Karpas-422 (cell line): ENCODE data around the gene RPL5. TPM values are rescaled to one million over a fixed set of nuclear protein-coding genes. Genes with fewer than 3 reads are reported as not detected.

Experiments
- DNase-seq: peaks from one replicate; pipeline ENCODE4 v3.0.0-alpha.2; 2015
- H2AFZ ChIP-seq: fragments of 200-600 bp; sonication (generic); 2 replicates; pipeline ENCODE4 v1.6.1; 2014; ENCODE audit warnings: antibody characterized with exemption, low read length, mixed read lengths
- H3K27ac ChIP-seq: fragments of 200-600 bp; sonication (generic); 2 replicates; pipeline ENCODE4 v1.5.1; 2014; ENCODE audit warnings: mild to moderate bottlenecking, low read length, moderate library complexity
- H3K27me3 ChIP-seq: fragments of 200-600 bp; sonication (generic); 2 replicates; pipeline ENCODE4 v1.6.1; 2014; ENCODE audit warnings: low read length, mixed read lengths
- H3K36me3 ChIP-seq: fragments of 200-600 bp; sonication (generic); 2 replicates; pipeline ENCODE4 v1.6.1; 2014; ENCODE audit warnings: low read length, mixed read lengths; ENCODE audit not compliant: insufficient read depth
- H3K4me1 ChIP-seq: fragments of 200-600 bp; sonication (generic); 2 replicates; pipeline ENCODE4 v1.6.1; 2014; ENCODE audit warnings: mild to moderate bottlenecking, low read length, mixed read lengths
- H3K4me2 ChIP-seq: fragments of 200-600 bp; sonication (generic); 2 replicates; pipeline ENCODE4 v1.6.1; 2014; ENCODE audit warnings: low read length, low read depth, mild to moderate bottlenecking; ENCODE audit not compliant: poor library complexity, severe bottlenecking
- H3K4me3 ChIP-seq: fragments of 200-600 bp; sonication (generic); 2 replicates; pipeline ENCODE4 v1.5.1; 2014; ENCODE audit warnings: mild to moderate bottlenecking, antibody characterized with exemption, low read length, mixed read lengths
- H3K79me2 ChIP-seq: fragments of 200-600 bp; sonication (generic); 2 replicates; pipeline ENCODE4 v1.6.1; 2014; ENCODE audit warnings: mild to moderate bottlenecking, low read length, mixed read lengths
- H3K9ac ChIP-seq: fragments of 200-600 bp; sonication (generic); 2 replicates; pipeline ENCODE4 v1.6.0; 2014; ENCODE audit warnings: low read length
- H3K9me2 ChIP-seq: fragments of 200-600 bp; sonication (generic), shearing (Covaris generic); replicated peaks from 2 replicates; pipeline ENCODE4 v1.6.0; 2014; ENCODE audit warnings: mild to moderate bottlenecking, low read length, moderate library complexity; ENCODE audit not compliant: insufficient read depth
- H3K9me3 ChIP-seq: fragments of 300-700, 200-600 bp; sonication (generic); 2 replicates; pipeline ENCODE4 v1.6.1; 2014; ENCODE audit warnings: low read length, mixed read lengths
- H4K20me1 ChIP-seq: fragments of 200-600 bp; sonication (generic); 2 replicates; pipeline ENCODE4 v1.6.1; 2014; ENCODE audit warnings: mild to moderate bottlenecking, antibody characterized with exemption, low read length, low read depth; ENCODE audit not compliant: insufficient read depth
- total RNA-seq: library from RNA; depleted of rRNA; stranded (reverse); fragments of >200 nt; shearing (Covaris generic); gene quantifications from 2 replicates; pipeline ENCODE4 v1.2.3, GENCODE V29; 2014; ENCODE audit warnings: low replicate concordance

The RPL5 gene
- total RNA-seq, 1 experiment from 2014 or later = 2,490 TPM

DNA sequence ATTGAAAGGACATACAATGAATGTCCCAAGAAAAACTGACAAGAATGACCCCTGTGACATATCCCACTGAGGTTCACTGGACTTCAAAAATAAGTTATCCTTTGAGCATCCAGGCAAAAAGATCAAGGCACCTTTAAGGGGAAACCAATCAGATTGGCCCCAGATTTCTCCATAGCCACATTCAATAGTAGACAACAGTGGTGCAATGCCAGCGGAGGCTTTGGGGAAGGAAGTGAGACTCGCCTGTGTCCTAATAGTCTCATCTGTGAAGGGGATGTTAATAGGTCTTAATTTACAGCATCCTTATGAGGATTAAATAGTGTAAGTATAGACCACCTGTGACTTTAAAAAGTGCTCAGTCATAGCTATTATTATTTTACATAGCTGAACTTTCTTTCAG, 21.5 kb downstream of the RPL5 start:
- no peak overlapping the region for H2AFZ ChIP-seq
- no peaks in the 10 kb centered on the region for H4K20me1 ChIP-seq
- no peaks in the 10 kb centered on the region for H3K36me3 ChIP-seq
- DNase-seq = no peak
- no peaks in the 10 kb centered on the region for H3K27me3 ChIP-seq
- H3K27ac ChIP-seq = no peak overlapping the region
- H3K9me2 ChIP-seq = no peaks in the 10 kb centered on the region
- no peak overlapping the region for H3K4me2 ChIP-seq
- peaks cover 5% of the 10 kb centered on the region; the same call in 1 of the 2 replicates for H3K4me1 ChIP-seq
- no peaks in the 10 kb centered on the region for H3K9me3 ChIP-seq
- no peak overlapping the region for H3K4me3 ChIP-seq
- no peak overlapping the region for H3K9ac ChIP-seq
- H3K79me2 ChIP-seq = no peaks in the 10 kb centered on the region

DNA sequence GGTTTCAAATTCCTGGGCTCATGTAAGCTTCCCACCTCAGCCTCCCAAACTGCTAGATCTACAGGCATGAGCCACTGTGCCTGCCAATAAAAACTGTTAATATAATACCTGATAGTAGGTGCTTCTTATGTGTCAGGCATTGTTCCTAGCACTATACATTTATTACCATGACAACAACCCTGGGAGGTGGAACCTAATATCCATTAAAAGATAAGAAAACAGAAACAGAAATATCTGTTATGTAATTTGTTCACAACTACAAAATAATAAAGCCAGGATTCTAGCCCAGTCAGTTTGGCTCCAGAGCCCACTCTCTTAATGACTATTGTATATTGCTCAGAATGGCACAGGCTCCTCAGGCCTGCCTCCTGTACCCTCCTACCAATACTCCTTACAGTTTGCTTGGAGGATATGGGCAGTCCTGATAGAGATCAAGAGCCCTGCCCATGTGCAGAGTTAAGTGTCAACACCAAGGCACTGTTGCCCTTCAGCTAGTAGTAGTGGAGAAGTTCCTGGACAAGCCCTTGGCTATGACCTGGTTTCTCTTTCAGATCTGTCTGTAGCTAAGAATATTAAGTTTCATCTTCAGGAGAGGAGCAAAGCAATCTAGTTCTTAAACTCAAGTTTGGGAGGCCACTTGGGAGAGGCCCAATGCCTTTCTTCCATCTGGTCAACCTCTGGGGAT, 22.4 kb downstream of the RPL5 start:
- DNase-seq = no peak
- Histone ChIP-seq H3K27ac (no peak overlapping the region), H3K4me3 (no peak overlapping the region), H3K36me3 (no peaks in the 10 kb centered on the region), H3K9me3 (no peaks in the 10 kb centered on the region), H3K9me2 (no peaks in the 10 kb centered on the region), H4K20me1 (no peaks in the 10 kb centered on the region), H2AFZ (no peak overlapping the region), H3K9ac (no peak overlapping the region), H3K27me3 (no peaks in the 10 kb centered on the region), H3K79me2 (no peaks in the 10 kb centered on the region), H3K4me2 (no peak overlapping the region), H3K4me1 (peaks cover 11% of the 10 kb centered on the region)

DNA sequence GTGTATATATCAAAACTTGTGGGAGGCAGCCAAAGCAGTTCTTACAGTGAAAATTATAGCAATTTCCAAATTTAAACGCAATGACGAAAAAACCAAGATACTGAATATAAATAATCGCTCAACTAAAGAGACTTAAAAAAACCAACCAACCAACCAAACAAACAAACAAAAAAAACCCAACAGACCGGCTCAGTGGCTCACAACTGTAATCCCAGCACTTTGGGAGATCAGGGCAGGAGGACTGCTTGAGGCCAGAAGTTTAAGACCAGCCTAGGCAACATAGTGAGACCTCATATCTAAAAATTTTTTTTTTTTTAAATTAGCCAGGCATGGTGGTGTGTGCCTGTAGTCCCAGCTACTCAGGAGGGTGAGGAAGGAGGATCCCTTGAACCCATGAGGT, 23.4 kb downstream of the RPL5 start:
- DNase-seq = no peak
- no peak overlapping the region for H3K27ac ChIP-seq
- no peak overlapping the region for H3K9ac ChIP-seq
- H4K20me1 ChIP-seq = no peaks in the 10 kb centered on the region
- H3K4me2 ChIP-seq = no peak overlapping the region
- no peaks in the 10 kb centered on the region for H3K9me2 ChIP-seq
- no peaks in the 10 kb centered on the region for H3K36me3 ChIP-seq
- H2AFZ ChIP-seq = no peak overlapping the region
- no peaks in the 10 kb centered on the region for H3K79me2 ChIP-seq
- H3K4me3 ChIP-seq = no peak overlapping the region
- peaks cover 14% of the 10 kb centered on the region for H3K4me1 ChIP-seq
- H3K27me3 ChIP-seq = no peaks in the 10 kb centered on the region
- no peaks in the 10 kb centered on the region for H3K9me3 ChIP-seq

DNA sequence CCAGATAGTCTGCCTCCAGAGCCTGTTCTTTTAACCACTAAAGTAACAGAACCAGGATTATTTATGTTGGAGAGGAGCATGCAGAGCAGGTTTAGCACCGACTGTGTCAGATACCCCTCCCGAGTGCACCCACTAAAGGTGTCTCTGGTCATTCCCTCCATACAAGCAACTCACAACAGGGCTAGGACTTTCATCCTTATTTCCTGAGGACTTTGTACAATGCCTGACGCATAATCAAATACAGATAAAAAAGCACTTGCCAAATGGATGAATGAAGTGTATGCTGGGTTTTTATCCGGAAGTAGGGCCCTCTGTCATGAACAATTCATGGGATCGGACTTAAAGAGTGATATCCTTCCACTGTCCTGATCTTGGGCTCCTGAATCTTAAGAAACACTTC, 26.0 kb downstream of the RPL5 start:
- H3K9me2 ChIP-seq = no peaks in the 10 kb centered on the region
- H3K36me3 ChIP-seq = no peaks in the 10 kb centered on the region
- H3K27me3 ChIP-seq = no peaks in the 10 kb centered on the region
- H3K4me3 ChIP-seq = no peak overlapping the region
- H3K79me2 ChIP-seq = no peaks in the 10 kb centered on the region
- H2AFZ ChIP-seq = no peak overlapping the region
- no peak overlapping the region for H3K9ac ChIP-seq
- DNase-seq = no peak
- peaks cover 14% of the 10 kb centered on the region for H3K4me1 ChIP-seq
- H3K4me2 ChIP-seq = no peak overlapping the region
- no peaks in the 10 kb centered on the region for H4K20me1 ChIP-seq
- H3K27ac ChIP-seq = no peak overlapping the region
- H3K9me3 ChIP-seq = no peaks in the 10 kb centered on the region

DNA sequence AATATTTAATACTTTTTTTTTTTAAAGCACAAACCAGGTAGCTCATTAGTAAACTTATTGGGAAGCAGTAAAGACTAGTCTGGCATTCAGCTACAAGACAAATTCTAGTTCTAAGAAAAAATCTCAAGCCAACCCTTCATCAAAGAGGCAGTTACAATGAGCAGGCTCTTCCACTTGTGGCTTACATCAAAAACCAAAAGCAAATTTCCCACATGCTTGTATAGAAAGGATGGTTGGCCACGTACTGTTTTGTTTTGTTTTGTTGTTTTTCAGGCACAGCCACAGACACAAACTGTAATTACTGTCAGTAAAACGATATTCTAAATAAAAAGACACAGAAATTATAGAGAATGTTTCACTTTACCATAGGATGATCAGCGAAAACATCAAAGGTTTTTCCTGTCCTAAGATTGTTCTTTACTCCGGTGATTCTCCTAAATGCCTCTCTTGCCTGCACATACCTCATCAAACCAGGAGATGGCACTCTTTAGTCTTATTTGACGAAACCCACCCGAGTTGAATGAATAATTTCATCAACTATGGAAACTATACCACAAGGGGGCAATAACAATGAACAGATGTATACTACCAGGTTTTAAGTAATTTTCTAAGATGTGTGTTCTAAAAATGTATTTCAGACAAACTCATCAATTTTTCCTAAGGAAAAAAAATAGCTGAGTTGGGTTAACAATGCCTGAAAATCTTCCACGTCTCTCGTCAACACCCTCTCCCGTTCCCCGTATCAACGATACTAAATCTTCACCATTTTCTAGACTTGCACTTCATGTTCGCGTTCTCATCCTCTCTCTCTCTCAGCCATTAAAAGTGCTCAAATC, 26.9 kb downstream of the RPL5 start:
- Histone ChIP-seq H3K27ac (no peak overlapping the region), H3K79me2 (no peaks in the 10 kb centered on the region), H3K4me3 (peak overlapping the region; percentile 34; the same call in 1 of the 2 replicates), H4K20me1 (no peaks in the 10 kb centered on the region), H3K36me3 (no peaks in the 10 kb centered on the region), H2AFZ (no peak overlapping the region), H3K9me3 (no peaks in the 10 kb centered on the region), H3K9me2 (no peaks in the 10 kb centered on the region), H3K9ac (no peak overlapping the region), H3K4me1 (peaks cover 9% of the 10 kb centered on the region), H3K27me3 (no peaks in the 10 kb centered on the region), H3K4me2 (peak overlapping the region; percentile 41)
- DNase-seq = peak; percentile 94

DNA sequence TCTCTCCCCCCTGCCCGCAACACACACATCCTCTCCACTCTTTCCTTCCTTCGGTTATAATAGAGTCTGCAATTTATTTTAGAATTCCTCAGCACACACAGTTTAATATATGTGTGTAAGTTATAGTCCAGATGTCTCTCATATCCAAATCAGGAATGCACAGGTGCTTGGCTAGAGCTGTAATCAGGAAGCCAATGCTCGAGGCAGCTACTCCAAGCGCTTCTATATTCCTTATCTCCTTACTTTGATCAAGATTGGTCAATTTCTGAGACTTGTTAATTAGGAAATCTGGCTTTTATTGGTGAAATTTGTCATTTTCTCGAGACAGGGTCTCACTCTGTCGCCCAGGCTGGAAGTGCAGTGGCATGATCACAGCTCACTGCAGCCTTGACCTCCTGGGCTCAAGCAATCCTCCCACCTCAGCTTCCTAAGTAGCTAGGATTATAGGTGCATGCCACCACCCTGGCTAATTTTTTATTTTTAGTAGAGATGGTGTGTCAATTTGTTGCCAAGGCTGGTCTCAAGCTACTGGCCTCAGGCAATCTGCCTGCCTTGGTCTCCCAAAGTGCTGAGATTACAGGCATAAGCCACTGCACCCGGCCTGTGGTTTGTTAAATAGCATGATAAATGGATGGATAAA, 27.7 kb downstream of the RPL5 start:
- Histone ChIP-seq H2AFZ (no peak overlapping the region), H3K4me3 (no peak overlapping the region; the same call in 1 of the 2 replicates), H3K4me1 (peaks cover 9% of the 10 kb centered on the region), H3K27ac (no peak overlapping the region), H3K4me2 (peak overlapping the region; percentile 41), H3K36me3 (no peaks in the 10 kb centered on the region), H3K27me3 (no peaks in the 10 kb centered on the region), H3K9me3 (no peaks in the 10 kb centered on the region), H3K79me2 (no peaks in the 10 kb centered on the region), H3K9ac (no peak overlapping the region), H4K20me1 (no peaks in the 10 kb centered on the region), H3K9me2 (no peaks in the 10 kb centered on the region)
- DNase-seq = no peak

DNA sequence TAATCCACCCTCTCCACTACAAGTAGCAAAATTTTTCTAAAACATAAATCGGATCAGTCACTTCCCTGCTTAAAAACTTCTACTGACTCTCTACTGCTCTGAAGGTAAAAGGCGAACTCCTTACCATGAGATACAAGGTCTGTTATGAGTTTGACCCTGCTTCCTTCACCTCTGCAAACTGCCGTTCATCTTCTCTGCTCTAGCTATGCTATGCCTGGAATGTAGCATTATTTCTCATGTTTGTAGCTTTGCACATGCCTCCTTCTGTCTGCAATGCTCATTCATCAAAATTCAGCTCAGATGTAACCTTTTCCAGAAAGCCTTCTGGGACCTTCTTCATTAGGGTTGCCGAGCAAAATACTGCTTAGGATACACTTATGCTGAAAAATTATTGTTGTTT, 30.8 kb downstream of the RPL5 start:
- no peak overlapping the region for H2AFZ ChIP-seq
- no peaks in the 10 kb centered on the region for H4K20me1 ChIP-seq
- H3K4me1 ChIP-seq = peaks cover 9% of the 10 kb centered on the region
- no peaks in the 10 kb centered on the region for H3K27me3 ChIP-seq
- H3K9ac ChIP-seq = no peak overlapping the region
- no peak overlapping the region for H3K4me2 ChIP-seq
- no peak overlapping the region for H3K4me3 ChIP-seq
- H3K36me3 ChIP-seq = no peaks in the 10 kb centered on the region
- no peaks in the 10 kb centered on the region for H3K79me2 ChIP-seq
- H3K9me3 ChIP-seq = no peaks in the 10 kb centered on the region
- H3K9me2 ChIP-seq = no peaks in the 10 kb centered on the region
- no peak overlapping the region for H3K27ac ChIP-seq
- no peak for DNase-seq

DNA sequence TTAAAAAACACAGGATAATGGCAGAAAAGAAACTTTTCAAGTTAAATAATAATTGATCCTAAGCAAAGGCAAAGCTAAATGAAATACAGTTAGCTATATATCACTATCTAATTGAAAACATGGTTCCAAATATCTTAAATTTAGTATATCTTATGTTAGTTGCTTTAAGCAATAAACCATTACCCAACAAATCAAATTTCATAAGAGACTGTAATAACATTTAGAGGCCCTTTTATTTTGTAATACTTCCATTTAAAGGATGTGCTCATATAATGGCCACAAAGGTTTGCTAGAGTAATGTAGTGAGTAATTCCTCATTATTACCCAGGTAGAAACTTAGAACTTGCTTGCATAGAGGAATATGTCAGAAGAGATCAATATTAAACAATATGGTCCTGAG, 32.3 kb downstream of the RPL5 start:
- no peaks in the 10 kb centered on the region for H3K9me3 ChIP-seq
- H3K4me2 ChIP-seq = no peak overlapping the region
- H3K9me2 ChIP-seq = no peaks in the 10 kb centered on the region
- peaks cover 4% of the 10 kb centered on the region for H3K4me1 ChIP-seq
- no peaks in the 10 kb centered on the region for H3K27me3 ChIP-seq
- H2AFZ ChIP-seq = no peak overlapping the region
- H3K9ac ChIP-seq = no peak overlapping the region
- H3K79me2 ChIP-seq = no peaks in the 10 kb centered on the region
- no peaks in the 10 kb centered on the region for H4K20me1 ChIP-seq
- DNase-seq = no peak
- H3K36me3 ChIP-seq = no peaks in the 10 kb centered on the region
- H3K4me3 ChIP-seq = no peak overlapping the region
- H3K27ac ChIP-seq = no peak overlapping the region
